GM21390 (cell line): Measurements from ENCODE around the gene IGSF21.
"Not testable (repeated sequence)": the region's sequence is repeated elsewhere in the genome, so short reads cannot be mapped to it uniquely, and the experiment has no call there.

Source experiments
- ATAC-seq: cut with Tn5 transposase; IDR thresholded peaks from one replicate; pipeline ENCODE4 v1.9.1; 2021; ENCODE audit not compliant: unreplicated experiment

The IGSF21 gene

DNA sequence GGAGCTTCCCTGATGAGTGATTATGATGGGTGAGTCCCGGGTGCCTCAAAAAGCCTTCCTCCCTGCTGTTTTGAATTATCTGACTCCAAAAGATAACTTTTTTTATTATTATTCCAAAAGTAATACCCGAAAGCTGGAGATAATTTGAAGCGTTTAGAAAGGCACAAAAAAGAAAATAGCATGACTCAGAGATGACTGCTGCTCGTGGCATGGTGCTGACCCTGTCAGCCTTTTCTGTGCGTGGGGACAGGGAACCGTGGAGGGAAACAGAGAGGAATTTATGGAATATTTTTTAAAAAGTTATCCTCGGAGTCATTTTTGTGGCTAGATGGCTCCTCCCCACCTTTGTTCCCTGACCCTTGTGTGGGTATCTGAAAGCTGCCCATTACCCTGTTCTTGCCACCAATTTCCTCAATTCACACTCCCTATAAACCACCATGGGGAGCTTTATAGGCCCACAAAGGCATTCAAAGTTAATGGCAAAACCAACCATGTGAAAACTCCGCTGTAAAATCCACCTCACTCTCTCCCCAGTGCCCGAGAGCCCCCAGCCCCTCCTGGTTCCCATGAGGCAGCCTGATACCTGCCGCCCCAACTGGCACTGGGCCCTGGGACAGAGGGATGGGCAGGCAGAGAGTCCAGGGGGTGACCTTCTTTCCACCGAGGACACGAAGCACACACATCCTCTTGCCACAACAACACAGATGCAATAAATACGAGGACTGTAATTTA lies 37.5 kb downstream of the IGSF21 start:
- no peak for ATAC-seq

DNA sequence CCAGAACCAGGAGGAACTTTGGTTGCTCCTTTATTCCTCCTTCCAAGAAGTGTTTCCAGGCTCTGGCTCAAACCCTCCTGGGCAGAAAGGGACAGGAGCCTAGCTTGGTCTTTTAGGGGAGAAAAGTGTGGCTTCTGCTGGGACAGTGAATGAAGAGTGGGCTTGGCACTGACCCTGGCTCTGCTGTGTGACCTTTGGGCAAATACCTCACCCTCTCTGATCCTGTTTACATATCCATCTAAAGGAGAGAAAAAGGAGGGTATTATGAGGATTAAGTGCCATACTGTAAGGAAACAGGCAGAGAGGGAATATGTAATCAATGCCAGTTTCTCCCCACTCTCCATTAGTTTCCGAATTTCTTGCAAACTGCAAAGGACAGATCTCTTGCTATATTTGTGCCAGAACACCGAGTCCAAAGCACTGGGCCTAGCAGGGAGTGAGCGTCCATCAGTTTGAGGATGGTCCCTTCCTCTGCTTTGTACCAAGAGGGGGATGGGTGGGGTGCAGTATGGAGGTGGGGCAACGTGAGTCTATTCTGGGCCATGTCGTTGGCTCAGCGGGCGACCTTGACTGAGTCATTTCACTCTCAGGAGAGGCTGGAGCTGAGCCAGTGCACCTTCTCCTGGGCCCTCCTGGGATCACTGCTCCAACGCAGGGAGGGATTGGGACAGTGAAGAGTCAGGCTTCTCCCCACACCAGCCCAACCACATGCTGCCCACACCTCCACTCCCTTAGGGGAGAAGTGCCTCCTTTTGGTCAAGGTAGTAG lies 38.4 kb downstream of the IGSF21 start:
- no peak for ATAC-seq

DNA sequence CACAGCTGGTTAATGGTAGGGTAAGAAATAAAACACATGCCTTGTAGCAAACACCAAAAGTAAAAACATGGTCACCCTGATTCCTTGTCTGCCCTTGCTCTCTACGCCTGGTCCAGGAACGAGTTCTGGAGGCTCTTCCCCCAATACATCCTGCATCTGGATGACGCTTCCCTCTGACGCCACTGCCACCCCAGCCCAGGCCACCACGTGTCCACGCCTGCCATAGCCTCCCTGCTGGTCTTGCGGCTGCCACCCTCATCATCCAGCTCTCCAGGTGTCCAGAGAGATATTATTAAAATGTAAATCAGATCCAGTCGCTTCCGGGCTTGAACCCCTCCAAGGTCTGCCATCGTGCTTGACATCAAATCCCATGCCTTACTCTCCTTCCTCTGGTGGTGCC lies 39.3 kb downstream of the IGSF21 start:
- ATAC-seq: no peak

DNA sequence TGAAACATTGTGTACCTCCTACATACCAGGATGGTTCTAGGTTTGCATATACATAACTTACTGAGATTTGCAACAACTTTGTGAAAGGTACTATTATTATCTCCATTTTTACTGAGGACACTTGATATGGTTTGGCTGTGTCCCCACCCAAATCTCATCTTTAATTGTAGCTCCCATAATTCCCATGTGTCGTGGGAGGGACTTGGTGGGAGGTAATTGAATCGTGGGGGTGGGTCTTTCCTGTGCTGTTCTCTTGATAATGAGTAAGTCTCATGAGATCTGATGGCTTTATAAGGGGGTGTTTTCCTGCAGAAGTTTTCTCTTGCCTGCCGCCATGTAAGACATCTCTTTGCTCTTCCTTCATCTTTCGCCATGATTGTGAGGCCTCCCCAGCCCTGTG lies 40.1 kb downstream of the IGSF21 start:
- no peak for ATAC-seq

DNA sequence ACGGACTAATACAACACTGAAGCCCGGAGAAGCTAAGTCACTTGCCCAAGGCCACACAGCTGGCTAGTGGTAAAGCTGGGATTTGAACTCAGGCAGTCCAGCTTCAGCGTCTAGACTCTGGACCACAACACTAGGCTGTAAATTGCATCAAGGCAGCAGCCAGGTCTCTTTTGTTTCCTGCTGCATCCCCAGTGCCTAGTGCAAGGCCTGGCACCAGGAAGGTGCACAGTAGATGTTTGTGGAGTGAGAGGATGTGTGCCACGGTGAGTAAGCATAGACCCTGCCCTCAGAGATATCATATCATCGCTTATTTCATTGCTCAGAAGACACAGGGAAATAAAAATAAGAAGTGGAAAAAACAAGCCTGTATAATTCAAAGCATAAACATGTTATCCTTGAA lies 40.9 kb downstream of the IGSF21 start:
- ATAC-seq: no peak

DNA sequence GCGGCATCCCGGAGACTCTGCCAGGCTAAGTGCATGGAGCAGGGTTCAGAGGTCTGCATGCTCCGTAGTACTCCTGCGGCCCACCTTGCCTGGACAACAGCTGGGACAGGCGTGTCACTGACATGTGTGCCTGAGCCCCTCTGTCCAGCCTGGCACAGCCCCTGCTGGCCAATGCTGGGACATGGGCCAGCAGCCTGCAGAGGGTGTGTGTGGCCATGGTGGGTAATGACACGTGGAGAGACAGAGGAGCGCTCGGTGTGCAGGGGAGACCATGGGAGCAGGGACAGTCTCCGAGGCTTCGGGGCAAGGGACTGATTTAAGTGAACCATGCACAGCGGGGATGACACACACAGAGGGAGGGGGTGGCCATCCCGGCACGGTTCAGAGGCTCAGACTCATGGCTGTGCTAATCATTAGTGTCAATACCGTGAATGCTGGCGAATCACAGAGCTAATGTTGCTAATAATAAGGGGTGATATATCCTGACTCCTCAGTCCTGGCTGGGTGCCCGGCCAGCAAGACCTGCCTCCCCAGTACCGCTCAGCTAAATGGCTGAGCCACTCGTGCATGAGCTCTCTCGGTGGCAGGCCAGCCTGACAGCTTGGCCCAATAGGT lies 41.5 kb downstream of the IGSF21 start:
- no peak for ATAC-seq

DNA sequence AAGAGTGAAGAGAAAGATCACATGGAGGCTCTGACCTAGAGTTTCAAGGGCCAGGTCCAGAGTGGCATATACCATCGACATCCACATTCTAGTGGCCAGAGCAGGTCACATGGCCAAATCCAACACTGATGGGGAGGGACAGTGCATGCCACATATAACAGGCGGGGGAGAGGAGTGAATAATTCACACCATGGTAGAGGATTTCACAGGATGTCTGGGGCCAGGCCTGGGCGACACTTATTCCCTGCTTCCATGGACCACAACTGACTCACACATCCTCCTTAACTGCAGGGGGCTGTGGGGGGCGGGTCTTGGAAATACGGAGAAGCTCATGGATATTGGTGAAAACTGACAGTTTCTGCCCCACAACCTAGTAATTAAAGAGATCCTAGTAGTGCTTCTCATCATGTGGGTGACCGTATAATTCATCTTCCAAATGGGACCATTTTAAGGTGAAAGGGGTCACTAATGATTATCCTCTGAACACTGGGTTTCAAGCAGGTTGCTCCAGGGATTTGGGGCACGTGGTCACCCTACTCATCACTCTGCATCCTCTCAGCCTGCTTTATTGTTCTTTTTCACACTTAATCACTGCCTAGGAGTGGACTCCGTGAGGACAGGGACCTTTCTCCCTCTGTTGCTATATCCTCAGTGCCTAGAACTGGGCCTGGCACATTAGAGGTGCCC lies 44.0 kb downstream of the IGSF21 start:
- ATAC-seq: no peak

DNA sequence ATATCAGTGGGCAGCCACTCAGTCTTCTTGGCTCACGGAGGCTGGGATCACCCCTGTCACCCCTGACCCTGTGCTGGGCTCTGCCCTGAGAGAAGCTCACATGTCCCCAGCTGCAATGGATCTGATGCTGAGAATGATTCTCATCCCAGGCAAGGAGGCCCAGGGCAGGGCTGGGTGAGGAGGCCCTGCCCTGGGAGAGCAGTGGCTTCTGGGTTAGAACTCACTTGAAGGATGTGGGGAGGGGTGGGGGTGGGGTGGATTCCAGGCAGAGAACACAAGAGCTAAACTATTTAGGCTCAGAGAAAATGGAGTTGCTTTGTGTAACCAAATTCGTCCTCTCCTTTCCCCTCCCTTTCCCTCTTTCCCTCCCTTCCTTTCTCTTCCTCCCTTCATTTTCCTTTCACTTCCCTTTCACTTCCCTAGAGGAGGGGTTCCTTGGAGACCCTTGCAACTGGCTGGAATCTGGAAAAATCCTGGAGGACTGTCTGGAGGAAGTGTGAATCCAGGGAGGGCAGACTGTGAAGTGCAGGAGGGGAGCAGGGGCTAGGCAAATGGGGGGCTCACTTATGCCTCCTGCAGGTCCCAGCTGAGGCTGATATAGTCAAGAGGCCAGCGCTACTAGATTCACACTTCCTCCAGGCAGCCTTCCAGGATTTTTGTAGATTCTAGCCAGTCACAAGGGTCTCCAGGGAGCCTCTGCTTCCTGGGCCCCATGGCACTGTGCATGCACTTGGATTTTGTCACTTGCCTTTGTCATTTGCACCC lies 47.0 kb downstream of the IGSF21 start:
- no peak for ATAC-seq

DNA sequence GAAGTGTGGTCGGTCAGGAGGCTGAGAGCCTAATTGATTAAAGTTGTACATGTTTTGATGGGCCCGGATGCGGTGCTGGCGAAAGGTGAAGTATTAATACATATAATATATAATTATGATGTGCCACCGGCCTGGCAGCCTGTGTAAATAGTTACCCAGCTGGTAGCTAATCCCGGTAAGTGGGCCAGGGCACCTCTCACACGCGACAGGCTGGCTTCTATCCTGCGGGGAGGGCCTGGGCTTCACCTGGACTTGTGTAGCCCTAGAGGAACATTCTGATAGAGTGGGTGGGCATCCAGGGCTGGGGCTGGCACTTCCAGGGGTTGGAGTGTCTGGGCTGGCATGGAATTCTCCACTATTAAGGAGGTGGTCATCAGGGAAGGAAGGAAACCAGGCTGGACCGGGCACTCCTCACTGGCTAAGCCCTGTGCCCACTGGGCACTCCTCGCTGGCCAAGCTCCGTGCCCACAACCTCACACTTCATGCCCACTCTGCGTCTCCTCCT lies 48.3 kb downstream of the IGSF21 start:
- no peak for ATAC-seq

DNA sequence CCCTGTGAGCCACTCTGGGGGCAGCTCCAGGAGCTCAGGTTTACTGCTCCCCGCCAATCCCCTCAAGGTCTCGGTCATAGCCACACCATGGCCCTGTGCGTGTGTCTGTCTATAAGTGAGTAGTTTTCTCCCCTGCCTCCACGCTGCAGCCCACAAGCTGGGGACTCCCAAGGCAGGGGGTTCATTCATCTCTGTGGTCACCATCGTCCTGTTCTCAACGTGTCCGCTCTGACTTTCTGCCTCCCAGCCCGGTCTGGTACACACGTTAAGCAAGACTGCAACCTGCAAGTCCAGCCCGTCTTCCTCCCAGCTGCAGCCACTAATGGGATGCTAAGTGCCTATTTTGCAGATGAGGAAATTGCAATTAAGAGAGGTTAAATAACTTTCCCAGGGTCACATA lies 49.8 kb downstream of the IGSF21 start:
- no peak for ATAC-seq

DNA sequence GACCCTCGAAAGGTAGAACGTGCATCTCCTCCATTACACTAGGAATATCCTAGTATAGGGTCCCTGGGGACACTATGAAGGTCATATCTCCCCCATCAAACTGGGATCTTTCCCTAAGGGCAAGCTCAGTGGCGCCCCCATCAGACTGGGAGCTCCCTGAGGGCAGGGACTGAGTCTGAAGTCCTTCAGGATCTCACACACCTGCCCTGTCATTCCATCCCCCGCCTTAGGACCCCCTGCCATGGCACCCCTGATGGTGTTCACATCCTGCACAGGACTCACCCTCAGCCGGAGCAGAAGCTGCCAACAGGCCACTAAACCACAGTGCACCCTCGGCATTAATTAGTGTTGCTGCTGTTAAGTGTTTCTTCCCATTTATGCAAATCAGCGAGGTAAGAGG lies 50.4 kb downstream of the IGSF21 start:
- ATAC-seq: no peak

DNA sequence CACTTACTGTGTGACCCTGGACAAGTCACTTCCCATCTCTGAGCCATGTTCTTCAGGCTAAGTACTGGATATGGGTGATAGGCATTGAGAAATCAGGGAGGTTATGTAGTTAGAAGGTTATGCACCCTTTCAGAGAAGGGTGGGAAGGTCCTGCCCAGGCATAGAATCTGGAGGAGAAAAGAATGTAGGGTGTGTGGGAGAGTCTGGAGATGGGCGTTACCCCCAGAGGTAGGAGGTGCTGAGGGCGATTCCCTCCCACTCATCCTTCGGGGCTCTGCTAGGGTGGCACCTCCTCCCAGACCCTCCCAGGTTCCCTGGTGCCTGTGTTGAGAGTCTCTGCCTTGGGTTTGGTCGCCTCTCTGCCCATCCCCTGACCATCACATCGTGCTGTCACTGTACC lies 51.1 kb downstream of the IGSF21 start:
- no peak for ATAC-seq

DNA sequence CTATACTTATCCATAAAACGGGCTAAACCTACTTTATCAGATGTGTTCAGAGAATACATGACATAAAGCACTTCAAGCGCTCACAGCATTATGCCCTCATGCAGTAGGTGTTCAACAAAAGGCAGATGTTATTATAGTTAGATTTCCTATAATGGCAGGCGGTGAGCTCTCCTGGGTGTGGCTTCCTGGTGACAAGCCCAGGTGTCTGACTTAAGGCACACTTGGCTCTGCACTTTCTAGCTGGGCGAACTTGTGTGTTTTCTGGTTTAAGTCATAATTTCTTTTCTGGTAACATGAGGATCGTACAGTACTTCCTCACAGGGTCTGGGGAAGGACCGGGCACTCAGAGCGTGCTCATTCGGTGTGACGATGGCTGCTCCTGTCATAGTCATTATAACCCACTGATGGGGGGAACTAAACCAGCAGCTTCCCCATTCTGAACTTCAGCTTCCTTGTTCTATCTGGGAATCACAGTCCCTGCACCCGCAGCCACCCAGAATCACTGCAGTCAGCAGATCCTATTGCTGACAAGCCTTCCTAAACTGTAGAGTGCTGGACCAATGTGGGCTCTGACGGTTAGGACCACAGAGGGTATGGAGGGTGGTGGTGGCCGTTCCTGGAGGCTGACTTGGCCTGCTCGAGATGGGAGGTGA lies 52.8 kb downstream of the IGSF21 start:
- no peak for ATAC-seq

DNA sequence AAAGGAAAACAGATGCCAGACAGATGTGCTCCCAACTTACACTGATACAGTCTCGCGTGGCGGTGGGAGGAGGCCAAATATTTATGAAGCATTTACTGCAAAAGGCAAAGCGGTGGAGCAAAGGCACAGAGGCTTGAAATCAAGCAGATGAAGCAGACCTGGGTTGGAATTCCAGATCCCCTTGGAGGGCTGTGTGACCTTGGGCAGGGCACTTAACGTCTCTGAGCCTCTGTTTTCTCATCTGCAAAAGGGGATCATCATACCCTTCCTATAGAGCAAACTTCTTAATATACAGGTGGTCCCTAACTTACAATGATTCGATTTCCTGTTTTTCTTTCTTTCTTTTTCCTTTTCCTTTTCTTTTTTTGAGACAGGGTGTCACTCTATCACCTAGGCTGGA lies 54.1 kb downstream of the IGSF21 start:
- ATAC-seq: no peak

DNA sequence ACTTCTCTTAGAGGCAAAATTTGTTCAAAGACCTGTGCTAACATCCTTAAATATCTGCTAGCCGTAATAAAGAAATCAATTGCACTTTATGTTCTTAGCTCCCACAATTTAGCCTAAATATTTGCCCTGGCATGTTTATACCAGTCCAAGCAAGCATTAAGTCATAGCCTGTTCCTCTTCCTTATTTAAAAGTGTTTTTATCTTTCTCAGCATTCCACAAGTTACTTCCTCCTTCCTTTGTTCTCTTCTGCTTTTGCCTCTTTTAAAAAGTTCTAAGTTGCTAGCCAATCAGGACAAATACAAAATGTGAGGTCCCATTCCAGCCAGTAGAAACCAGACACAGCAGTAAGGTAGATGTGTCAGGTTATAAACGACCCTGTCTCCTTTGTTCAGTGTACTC lies 58.0 kb downstream of the IGSF21 start:
- not testable (repeated sequence) for ATAC-seq

DNA sequence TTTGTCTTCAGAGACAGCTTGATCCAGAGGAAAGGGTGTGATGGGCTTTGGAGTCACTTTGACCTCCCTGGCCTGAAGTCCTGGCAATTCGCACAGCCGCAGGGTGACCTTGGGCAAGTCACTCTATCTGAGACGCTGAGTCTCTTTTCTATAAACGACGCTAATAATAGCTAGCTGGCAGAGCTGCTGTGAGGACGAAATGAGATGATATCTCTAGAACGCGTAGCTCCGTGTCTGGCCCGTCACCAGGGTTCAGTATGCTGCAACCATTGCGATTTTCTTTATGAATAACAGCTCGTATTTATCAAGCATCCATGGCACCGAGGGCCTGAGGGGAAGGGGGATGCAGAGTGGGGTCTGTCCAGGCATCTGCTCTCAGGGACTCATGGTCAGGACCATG lies 58.7 kb downstream of the IGSF21 start:
- no peak for ATAC-seq

DNA sequence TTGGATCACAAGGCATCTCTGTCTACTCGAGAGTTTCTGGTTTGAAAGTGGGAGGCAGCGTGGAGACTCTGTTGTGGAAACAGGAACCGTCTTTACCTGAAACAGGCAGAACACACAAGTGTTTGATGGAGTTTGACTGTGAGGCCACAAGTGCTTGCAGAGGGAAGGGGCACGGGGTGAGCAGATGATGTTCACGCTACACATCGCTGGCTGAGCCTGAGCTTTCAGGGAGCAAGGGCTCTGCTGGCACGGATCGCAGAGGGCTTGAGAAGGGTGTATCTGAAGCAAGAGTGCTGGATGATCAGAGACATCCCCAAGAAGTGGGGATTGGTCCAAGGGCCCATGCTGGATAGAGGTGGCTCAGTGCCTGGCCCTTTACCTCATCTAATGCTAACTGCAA lies 59.3 kb downstream of the IGSF21 start:
- no peak for ATAC-seq

DNA sequence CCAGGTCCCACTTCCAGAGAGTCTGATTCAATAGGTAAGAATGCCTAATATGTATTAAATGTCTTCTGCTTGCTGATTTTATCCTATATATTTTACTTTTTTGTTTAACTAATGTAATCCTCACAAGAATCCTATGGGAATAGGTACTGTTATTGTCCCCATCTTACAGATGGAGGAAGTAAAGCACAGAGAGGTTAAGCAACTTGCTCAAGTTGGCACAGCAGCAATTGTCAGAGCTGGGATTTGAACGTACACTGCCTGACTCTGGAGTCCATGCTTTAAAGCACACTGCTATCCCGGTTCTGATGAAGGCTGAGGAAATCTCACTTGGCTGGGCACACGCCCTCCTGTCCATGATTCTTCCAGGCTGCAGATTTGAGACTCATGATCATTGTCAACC lies 62.8 kb downstream of the IGSF21 start:
- ATAC-seq: no peak

DNA sequence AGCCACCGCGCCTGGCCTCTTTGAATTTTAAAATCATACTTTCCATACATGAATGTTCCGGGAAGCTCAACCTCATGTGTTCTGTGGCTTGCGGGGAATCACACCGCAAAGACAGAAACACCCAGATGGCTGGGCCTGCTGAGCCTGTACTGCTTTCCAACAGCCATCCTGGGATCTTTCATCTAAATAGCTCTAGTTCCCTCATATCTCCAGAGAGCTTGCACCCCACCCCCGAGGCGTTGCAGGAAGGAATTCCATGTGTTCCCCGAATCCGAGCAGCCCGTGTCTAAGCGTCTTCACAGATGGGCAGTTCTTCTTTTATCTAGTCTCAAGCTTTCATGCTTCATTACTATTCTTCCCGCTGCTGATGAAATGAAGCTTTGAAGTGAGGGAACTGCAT lies 66.4 kb downstream of the IGSF21 start:
- ATAC-seq: no peak

DNA sequence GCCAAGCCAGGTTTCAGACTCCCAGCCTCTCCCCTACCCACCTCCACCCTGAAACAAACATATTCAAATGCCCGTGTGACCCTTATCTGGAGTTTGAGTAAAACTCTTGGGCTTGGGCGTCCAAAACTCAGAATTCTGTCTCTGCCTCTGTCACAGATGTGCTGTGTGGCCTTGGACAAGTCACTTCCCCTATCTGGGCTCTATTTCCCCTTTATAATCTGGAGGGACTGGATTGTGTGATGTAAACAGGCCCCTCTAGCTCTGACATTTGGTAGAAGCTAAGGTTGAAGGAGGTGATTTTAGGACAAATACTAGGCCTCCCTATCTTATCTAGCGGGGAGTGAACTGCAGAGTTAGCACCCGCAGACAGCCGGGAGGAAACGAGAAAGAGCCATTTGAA lies 67.5 kb downstream of the IGSF21 start:
- ATAC-seq: no peak
